Stimulated activated CD8-positive, alpha-beta memory T cell treated with anti-CD3 and anti-CD28 coated beads, Interleukin-4, amount 100 ng/mL, for 4 hours (primary cell): ENCODE results near the gene TSC2.
"Not testable (repeated sequence)": the region's sequence is repeated elsewhere in the genome, so short reads cannot be mapped to it uniquely, and the experiment has no call there.

ENCODE experiments used
- DNase-seq, 2 donors: peaks; one replicate each; pipeline ENCODE4 v3.0.0-alpha.2; 2020; ENCODE audit warnings: low read depth in 2 of 2, low spot score in 1 of 2

Gene TSC2

DNA sequence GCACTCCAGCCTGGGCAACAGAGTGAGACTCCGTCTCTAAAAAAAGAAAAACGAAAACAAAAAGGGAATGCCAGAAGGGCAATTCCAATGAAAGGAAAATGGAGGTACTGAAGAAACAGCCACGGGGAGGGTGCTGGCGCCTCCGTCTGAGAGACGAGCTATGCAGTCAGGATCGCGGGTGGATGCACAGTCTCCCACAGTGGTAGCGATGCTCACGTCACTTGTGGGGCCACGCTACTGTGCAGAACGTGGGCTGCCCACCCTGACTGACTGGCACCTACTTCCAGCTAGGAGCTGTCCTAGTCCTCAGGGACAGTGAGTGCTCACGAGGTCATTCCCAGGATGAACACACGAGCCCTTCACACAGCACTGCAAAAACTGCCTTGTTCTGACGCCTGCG is 53.8 kb downstream of the TSC2 start:
- not testable (repeated sequence) for DNase-seq

DNA sequence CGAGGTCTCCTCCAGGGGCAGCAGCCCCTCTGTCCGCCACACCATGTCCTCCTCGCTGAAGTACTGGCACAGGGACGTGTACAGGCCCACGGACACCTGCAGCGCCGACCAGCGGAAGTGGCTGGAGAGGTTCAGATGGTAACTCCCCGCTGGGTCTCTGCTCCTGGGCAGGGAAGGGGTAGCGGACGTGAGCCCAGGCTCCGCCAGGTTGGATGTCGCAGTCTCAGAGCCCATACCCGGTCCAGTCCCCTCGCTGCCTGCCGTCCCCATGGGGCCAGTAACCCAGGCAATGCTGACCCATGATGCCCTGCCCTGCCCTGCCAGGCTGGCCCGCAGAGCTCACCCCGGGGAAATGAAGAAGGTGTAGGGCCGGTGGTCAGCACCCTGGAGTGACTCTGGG is 54.7 kb downstream of the TSC2 start:
- DNase-seq = no peak

DNA sequence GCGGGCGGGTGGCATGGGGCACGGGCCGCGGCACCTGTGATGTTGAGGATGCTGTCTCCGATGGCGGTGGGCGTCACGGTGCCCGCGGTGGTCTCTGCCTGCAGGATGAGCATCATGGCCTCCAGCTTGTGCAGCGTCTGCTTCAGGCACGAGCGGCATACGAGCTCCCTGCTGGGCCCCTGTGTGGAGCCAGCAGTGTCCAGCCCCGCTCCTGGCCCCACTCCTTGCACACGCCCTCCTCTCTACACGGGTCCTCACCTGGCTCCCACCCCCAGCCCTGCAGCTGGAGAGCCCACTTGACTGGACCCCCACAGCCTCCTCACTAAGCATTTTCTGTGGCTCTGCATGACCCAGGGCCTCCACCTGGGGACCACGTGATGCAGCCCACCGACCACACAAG is 56.7 kb downstream of the TSC2 start:
- not testable (repeated sequence) for DNase-seq

DNA sequence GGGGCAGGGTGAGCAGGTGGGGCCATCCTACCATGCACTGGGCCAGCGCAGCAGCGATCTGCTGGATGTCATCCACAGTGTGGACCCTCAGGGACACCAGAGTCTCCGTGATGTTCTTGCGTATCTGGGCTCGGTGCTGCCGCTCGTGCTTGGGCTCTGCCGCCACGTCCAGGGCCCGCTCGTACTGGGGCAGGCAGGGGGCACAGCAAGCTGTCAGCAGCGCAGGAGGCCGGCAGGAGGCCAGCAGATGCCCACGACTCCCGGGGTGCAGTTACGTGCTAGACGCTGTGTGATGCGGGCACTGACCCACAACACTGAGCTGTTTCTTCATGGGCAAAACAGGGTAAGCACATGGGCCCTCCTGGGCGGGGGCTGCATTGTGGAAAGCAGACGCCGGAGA is 57.5 kb downstream of the TSC2 start:
- DNase-seq = not testable (repeated sequence)

DNA sequence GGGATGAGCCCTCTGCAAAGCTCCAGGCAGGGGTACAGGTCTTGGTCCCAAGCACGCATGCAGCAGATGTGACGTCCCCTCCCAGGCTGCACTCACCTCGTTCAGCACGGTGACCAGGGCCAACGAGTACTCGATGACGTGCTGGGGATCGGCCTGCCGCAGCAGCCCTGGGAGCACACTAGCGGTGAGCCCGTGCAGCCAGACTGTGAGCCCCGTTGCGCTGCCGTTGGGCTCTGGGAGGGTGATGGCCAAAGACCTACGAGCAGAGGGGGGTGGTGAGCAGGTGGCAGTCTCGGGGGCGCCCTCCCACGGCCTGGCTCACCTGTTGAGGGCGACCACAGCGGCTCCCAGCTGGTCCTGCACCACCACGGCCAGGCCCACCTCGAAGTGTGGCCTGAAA is 58.0 kb downstream of the TSC2 start:
- not testable (repeated sequence) for DNase-seq

DNA sequence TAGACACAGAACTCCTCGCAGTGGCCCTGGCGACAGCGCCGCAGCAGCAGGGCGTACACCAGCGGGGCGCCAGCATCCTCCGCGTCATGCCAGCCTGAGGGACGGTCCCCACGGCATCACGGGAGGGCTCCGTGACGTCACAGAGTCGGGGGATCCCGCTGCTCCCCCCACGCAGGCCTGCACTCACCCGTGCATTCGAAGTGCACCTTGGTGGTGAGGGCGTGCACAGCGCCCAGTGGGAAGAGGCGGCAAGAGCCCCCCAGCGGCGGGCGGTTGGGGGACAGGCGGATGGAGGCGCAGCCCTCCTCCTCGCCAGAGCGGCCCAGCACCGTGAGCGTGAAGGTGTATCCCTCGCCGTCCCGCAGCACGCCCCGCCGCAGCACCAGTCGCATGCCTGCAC is 58.4 kb downstream of the TSC2 start:
- DNase-seq = not testable (repeated sequence)

DNA sequence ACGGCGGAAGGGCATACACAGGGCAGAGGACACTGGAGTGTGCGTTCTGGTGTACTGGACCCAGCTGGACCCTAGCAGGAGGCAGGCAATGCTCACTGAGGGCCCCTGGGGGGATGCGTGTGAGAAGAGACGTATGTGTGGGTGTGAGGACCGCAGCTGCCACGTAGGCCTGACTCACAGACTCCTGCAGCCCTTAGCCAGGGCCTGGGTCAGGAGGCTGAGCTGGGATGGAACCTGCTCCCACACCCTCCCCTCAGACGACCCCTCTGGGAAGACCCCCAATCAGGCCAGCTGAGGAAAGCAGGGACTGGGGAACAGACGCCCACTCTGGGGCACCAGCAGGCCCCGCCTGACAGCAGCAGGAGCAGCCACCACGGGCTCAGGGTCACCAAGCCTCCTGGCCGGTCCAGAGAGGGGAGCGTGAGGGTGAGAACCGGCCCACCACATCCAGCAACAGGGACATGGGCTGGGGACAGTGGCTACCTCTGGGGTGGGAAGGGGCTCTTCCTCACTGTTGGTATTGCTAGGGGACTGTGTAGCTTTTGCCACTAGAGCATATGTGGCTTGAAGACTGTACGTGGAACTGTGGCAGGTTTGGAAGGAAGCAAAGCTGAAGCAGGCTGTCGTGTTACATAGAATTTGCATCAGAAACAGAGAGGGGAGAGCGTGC is 59.5 kb downstream of the TSC2 start:
- DNase-seq = not testable (repeated sequence)

DNA sequence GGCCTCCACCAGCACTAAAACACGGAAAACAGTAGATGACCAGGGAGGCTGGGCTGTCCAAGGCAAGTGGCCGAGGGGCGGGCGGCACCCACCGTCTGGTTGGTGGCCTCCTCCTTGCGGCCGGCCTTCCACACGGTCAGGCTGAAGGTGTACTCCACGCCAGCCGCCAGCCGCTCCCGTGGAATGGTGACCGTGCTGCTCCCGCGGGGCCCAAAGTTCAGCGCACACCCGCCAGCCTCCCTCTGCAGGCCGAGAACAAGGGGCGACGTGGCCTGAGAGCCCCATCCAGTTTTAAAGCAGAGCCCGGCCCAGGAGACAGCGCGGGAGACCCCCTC is 60.0 kb downstream of the TSC2 start:
- not testable (repeated sequence) for DNase-seq

DNA sequence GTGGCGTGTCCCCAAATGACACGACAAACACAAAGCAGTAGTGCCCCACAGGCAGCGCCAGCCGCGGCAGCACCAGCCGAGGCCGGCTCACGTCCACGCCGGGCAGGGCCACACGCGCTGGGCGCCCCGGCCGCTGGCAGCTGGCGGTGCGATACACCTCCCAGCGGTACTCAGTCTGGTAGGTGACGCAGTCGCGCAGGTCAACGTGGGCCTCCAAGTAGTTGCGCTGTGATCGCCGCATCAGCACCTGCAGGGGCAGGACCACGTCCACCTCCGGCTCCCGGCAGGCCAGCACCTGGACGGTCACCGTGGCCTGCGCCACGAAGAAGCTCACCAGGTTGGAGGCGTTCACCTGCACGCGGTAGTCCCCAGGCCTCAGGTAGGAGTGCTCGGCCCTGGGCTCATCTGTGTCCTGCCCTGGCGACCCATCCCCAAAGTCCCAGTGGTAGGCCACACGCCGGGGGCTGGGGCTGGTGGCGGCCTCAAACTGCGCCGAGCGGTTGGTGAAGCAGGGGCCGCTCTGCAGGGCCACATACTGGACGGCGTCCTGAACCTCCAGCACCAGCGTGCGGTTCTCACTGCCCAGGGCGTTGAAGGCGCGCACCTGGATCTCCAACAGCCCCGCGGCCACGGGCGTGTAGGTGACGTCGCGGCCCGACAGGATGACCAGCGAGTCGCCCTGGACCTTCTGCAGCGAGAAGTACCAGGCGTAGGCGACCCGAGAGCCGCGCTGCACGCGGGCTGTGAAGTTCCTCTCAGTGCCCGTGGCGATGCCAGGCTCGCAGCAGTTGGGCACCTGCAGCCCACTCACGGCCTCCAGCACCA is 60.9 kb downstream of the TSC2 start:
- not testable (repeated sequence) for DNase-seq

DNA sequence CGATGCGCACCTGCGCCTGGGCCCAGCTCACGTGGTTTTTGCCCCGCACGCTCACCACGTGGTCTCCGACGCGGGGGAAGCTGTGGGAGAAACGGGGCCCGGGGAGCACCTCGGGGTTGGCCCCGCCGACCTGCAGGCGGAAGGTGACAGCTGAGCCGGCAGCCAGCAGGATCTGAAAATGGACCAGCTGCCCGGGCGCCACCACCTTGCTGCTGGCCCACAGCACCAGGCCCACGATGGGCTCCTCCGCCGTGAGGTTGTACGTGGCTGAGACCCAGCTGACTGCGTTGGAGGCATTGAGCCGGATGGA is 61.4 kb downstream of the TSC2 start:
- DNase-seq = not testable (repeated sequence)

DNA sequence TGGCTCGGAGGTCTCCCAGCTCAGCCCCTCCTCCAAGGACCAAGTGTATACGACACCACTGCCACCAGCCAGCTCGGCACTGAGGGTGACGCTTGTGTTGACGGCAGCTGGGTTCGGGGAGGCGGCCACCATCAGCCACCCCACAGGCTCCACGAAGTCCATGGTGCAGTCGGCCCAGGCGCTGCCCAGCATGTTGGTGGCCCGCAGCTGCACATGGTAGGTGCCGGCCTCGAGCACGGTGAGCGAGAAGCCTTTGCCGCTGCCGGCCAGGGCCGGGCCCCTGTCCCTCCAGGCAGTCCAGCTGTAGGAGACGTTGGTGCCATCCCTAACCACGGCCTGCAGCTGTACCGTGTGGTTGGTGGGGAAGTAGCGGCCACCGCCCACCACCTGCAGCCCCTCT is 62.1 kb downstream of the TSC2 start:
- DNase-seq = not testable (repeated sequence)

DNA sequence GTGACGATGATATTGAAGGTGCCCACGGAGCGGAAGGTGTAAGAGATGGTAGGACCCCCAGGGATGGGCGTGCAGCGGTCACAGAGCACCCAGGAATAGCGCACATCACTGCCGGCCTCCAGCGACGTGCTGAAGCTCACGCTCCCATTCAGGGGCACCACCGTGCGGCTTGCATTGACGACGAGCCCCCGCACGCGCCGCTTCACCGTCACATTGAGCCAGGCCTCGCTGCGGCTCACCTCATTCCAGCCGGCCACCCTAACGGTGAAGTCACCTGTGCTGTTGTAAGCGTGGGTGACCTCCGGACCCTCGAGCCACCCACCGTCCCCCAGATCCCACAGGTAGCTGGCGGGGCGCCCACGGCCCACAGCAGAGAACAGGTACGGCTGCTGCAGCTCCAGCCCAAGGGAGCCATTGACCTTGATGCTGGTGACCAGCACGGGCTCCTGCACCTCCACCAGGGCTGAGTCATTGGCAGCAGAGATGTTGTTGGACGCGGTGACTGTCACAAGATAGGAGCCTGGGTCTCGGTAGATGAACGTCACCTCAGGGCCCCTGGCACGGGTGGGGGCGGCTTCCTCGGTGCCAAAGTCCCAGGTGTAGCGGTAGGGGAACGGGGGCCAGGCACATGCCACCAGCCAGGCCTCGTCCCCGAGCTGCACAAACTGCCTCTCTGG is 62.7 kb downstream of the TSC2 start:
- DNase-seq = not testable (repeated sequence)

DNA sequence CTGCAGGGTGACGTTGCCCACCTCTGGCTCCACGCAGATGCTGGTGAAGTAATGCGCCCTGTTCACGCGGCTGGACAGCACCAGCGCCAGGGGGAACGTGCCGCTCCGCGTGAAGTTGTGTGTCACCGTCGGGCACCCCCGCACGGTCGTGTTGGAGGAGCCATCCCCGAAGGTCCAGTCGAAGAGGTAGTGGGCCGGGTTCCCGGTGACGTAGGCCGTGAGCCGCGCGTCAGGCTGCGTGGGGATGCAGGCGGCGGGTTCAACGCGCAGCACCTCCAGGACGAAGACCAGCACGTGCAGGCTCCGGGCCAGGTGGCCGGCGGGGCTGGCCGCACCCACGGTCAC is 63.2 kb downstream of the TSC2 start:
- not testable (repeated sequence) for DNase-seq

DNA sequence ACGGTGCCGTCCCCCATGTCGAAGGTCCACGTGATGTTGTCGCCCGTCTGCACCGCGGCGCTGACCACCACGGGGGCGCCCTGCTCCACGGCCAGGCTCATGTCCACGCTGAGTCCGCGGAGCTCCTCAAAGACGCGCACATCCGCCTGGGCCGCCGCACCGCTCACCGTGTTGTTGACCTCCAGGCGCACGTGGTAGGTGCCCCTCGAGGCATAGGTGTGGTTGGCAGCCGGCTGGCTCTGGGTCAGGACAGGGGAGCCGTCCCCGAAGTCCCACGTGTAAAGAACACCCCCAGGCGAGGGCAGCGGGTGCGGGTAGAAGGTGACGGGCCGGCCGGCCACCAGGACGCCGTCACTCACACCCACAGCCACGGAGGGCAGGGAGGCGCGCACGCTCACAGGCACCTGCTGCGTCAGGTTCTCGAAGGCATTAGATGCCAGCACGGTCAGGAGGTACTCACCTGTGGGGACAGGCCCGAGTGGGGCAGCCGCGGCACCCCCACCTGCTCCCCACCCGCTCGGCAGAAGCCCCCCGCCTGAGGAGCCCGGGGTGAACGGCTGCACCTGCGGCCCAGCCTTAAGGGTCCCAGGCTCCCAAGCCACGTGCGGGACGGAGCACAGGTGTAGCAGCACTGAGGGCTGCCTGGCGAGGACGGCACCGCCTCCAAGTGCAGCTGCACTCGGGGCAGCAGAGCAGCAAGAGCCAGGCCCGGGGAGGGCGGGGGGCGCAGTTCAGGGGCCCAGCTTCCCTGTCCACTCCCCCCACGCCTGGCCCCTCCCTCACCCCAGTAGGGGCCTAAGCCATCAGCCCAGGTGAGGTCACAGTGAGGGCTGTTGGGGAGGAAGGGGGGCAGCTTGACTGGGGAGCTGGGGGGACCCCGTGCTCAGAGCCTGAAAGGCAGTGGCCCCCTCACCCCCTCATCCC is 63.9 kb downstream of the TSC2 start:
- not testable (repeated sequence) for DNase-seq

DNA sequence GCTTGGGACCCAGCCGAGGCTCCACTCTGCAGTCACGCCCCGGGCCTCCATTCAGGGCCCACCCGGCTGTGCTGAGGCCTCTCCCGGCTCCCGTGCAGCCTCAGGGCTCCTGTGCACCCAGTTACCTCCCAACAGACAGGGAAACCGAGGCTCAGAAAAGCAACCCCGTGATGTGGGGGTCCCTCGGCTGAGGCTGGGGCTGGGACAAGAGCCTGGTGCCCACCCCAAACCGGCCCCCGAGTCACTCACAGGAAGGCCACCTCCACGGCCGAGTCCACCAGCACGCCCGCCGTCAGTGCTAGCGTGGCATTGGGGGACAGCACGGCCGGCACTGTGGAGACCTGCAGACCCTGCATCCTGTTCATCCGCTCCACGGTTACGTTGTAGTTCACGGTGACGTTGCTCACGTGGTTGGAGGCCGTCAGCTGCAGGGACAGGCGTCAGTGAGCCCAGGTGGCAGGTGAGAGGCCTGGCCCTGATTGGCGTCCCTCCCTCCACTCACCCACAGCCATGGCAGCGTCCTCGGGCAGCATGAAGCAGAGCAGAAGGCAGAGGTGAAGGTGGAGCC is 64.8 kb downstream of the TSC2 start:
- DNase-seq = not testable (repeated sequence)

DNA sequence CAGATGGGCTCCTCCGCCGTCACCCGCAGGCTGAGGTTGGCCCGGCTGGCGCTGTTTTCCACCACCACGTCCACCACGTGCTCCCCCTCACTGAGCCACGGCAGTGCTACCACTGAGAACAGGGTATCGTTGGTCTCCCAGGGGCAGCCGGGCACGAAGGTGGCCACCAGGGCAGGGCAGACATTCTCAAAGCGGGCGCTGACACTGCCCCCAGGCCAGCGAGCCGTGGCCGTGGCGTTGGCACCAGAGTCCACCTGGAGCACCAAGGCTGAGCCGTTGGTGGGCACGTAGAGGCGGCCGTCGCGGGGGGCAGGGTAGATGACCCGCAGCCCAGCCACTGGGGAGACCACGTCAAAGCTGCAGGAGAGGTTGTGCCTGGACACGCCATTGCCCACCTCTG is 66.4 kb downstream of the TSC2 start:
- not testable (repeated sequence) for DNase-seq

DNA sequence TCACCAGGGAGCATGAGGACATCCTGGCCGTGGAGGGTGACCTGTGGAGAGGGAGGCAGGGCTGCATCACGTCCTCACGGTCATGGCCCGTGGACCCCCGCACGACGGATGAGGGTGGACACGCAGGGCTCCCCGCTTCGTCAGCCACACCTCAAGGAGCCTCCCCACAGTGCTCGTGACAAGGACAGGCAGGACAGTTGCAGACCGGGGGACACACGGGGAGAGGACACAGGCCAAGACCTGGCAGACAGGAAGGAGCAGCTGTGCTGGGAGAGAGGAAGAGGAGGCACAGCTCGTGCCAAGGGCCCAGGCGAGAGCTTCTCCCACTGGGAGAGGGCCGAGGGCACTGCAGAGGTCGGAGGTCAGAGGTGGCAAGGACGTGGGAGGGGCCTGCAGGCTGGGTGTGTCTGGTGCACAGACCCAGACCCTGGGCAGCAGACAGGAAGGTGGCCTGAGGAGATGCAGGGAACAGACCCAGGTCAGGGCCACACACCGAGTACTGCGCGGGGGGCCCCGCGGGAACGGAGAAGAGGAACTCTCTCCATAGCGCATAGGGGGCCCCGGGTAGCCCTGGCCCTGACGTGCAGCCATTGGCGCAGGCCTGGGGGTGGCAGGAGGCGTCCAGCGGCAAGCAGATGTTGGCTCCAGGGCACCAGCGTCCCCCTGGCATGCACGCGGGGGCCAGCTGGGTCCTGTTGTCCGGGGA is 67.3 kb downstream of the TSC2 start:
- not testable (repeated sequence) for DNase-seq

DNA sequence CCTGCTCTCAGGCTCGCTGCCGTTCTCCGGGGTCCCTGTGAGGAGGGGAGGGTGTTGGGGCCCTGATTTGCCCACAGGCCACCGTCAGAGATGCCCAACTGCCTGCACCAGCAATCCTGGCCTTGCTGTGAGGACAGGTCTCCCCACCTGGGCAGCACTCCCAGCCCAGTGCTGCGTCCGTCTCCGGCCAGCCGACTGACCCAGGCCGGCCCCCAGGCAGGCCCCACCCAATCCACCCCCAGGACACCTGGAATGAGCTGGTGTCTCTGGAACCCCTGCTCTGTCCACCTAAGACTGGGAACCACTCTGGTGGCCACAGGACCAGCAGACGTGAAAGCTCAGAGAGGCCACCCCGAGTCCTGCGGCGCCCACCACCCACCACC is 67.8 kb downstream of the TSC2 start:
- no peak for DNase-seq

DNA sequence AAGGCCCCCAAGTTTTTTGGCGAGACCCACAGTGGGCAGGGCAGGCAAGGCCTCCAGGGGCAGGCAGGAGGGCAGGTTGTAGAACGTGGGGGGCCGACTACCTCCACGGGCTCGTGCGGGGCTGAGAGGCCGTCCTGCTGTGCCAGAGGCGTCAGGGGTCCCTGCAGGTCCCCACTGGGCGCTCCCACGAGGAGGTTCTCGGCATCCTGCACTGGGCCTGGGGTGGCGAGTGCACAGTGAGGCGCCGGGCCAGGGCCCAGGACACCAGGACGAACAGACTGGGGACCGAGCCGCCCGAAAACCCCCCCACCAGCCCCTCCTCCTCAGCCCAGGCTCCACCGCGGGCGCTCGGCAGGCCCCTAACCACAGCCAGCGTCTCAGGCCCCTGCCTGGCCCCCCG is 68.6 kb downstream of the TSC2 start:
- DNase-seq = not testable (repeated sequence)

DNA sequence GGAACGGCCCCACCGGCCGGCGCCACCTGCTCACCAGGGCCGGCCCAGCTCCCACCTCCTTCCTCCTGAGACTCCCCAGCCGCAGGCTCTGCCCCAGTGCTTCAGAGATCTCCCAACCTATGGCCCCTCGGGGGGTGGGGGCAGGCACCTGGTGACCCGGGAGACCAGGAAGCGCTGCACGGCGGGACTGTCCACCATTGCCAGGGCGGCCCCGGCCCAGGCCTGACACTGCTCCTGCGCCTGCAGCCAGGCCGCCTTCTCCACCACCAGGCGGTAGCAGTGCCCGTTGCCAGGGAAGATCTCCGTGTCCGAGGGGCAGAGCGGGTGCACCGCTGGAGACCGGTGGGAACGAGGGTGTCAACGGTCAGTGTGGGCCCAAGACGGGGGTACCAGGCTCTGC is 69.6 kb downstream of the TSC2 start:
- not testable (repeated sequence) for DNase-seq
